ENCODE results near the gene BRD7. TPM values are rescaled to one million over a fixed set of nuclear protein-coding genes. Genes with fewer than 3 reads are reported as not detected.

BRD7 gene
- total RNA-seq, 4 donors from 2014 or later: 38.3 to 55.9 (median 48.8) TPM

GRCh38 chr16:50315346-50315997, 53.3 kb downstream of the BRD7 start:
- no peak overlapping the region for H3K4me3 ChIP-seq
- peaks cover 10 to 68% of the 10 kb centered on the region in 2 donors for H3K36me3 ChIP-seq
- in situ Hi-C loops (cut with MboI; ENCODE audit: low sequenced_read_pairs in 4 of 4) (no loop called here), intact Hi-C loops (cut with DNase I; ENCODE audit: low total_unique reads) (no loop called here)
- no peaks in the 10 kb centered on the region for H3K4me1 ChIP-seq
- DNase-seq (no peak), ATAC-seq (no peak)
- H3K27ac ChIP-seq: no peak overlapping the region
- H3K27me3 ChIP-seq: no peaks in the 10 kb centered on the region
- no peaks in the 10 kb centered on the region for H3K9me3 ChIP-seq
- TF ChIP-seq POLR2A (IDR thresholded peaks at IDR 0.05): no peak
- TF ChIP-seq, protein P1, sequence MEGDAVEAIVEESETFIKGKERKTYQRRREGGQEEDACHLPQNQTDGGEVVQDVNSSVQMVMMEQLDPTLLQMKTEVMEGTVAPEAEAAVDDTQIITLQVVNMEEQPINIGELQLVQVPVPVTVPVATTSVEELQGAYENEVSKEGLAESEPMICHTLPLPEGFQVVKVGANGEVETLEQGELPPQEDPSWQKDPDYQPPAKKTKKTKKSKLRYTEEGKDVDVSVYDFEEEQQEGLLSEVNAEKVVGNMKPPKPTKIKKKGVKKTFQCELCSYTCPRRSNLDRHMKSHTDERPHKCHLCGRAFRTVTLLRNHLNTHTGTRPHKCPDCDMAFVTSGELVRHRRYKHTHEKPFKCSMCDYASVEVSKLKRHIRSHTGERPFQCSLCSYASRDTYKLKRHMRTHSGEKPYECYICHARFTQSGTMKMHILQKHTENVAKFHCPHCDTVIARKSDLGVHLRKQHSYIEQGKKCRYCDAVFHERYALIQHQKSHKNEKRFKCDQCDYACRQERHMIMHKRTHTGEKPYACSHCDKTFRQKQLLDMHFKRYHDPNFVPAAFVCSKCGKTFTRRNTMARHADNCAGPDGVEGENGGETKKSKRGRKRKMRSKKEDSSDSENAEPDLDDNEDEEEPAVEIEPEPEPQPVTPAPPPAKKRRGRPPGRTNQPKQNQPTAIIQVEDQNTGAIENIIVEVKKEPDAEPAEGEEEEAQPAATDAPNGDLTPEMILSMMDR (IDR thresholded peaks at IDR 0.05 in 4 of 5, conservative IDR thresholded peaks at IDR 0.05 in 1 of 5): no peak

GRCh38 chr16:50314665-50315064, 54.1 kb downstream of the BRD7 start:
- H3K27ac ChIP-seq: no peak overlapping the region
- no peaks in the 10 kb centered on the region for H3K9me3 ChIP-seq

GRCh38 chr16:50313596-50314478, 55.0 kb downstream of the BRD7 start:
- Histone ChIP-seq H3K36me3 (peaks cover 5 to 52% of the 10 kb centered on the region in 2 donors), H3K27ac (peak overlapping the region in 3 of 4 donors; percentile 18 to 33 (median 28)), H3K9me3 (no peaks in the 10 kb centered on the region), H3K4me3 (no peak overlapping the region), H3K27me3 (no peaks in the 10 kb centered on the region), H3K4me1 (no peaks in the 10 kb centered on the region)
- no peak for TF ChIP-seq POLR2A (IDR thresholded peaks at IDR 0.05)
- TF ChIP-seq, protein P1 (IDR thresholded peaks at IDR 0.05 in 4 of 5, conservative IDR thresholded peaks at IDR 0.05 in 1 of 5): no peak
- DNase-seq (peak; percentile 52 to 68), ATAC-seq (peak; percentile 53 to 66)
- in situ Hi-C loops (cut with MboI; ENCODE audit: low sequenced_read_pairs in 4 of 4) (no loop called here), intact Hi-C loops (cut with DNase I; ENCODE audit: low total_unique reads) (no loop called here)

More at GRCh38 chr16:50314665-50315064, 54.1 kb downstream of the BRD7 start:
- Histone ChIP-seq H3K4me1 (no peaks in the 10 kb centered on the region), H3K4me3 (no peak overlapping the region), H3K27me3 (no peaks in the 10 kb centered on the region), H3K36me3 (peaks cover 10 to 60% of the 10 kb centered on the region in 2 donors)
- no peak for TF ChIP-seq POLR2A (IDR thresholded peaks at IDR 0.05)
- TF ChIP-seq, protein P1 (IDR thresholded peaks at IDR 0.05 in 4 of 5, conservative IDR thresholded peaks at IDR 0.05 in 1 of 5): no peak
- DNase-seq (no peak), ATAC-seq (no peak)
- in situ Hi-C loops (cut with MboI; ENCODE audit: low sequenced_read_pairs in 4 of 4) (no loop called here), intact Hi-C loops (cut with DNase I; ENCODE audit: low total_unique reads) (no loop called here)

DNA sequence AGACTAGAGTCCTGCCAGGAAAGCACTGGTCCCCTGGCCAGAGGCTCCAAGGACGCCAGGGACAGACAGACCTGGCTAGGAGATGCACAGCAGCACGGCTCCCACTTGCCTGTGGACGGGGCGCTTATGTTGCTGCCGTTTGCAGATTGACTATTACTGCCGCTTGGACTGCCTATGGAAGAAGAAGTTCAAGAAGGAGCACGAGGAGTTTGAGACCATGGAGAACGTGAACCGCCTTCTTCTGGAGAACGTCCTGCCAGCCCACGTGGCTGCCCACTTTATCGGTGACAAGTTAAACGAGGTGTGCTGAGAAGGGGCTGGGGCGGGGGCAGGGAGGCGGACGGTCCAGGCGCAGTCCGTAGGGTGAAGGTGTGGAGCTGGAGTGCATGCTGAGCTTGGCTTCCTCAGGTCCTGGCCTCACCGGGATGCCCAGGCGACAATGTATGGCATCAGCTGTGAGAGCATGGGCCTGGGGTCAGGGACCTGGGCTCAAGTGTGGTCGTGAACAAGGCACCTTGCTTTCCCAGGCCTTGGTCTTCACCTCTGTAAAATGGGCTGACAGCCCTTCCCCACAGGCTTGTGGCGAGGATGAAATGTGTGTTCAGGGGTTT, 56.8 kb downstream of the BRD7 start:
- Histone ChIP-seq H3K27ac (no peak overlapping the region), H3K4me3 (no peak overlapping the region), H3K27me3 (no peaks in the 10 kb centered on the region), H3K9me3 (no peaks in the 10 kb centered on the region), H3K4me1 (no peaks in the 10 kb centered on the region), H3K36me3 (peaks cover 0 to 33% of the 10 kb centered on the region in 2 donors)
- intact Hi-C loops (cut with DNase I; ENCODE audit: low total_unique reads) (no loop called here), in situ Hi-C loops (cut with MboI; ENCODE audit: low sequenced_read_pairs in 4 of 4) (no loop called here)
- no peak for ATAC-seq
- TF ChIP-seq, protein P1 (IDR thresholded peaks at IDR 0.05 in 4 of 5, conservative IDR thresholded peaks at IDR 0.05 in 1 of 5): no peak
- no peak for TF ChIP-seq POLR2A (IDR thresholded peaks at IDR 0.05)
- no peak for DNase-seq

Measured in gastrocnemius medialis (tissue), 4 donors.